ENCODE measurements around the gene USF2.

The USF2 gene

DNA sequence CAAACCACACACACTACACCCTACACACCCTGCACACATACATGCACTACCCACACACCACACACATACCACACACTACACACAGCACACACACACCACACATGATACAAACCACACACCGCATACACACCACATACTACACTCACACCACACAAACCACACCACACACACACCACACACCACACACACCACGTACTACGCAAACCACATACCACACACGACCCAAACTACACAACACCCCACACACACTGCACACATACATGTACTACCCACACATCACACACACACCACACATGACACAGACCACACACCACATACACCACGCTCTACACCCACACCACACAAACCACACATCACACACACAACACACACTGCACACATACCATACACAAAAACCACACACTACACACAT lies 29.8 kb downstream of the USF2 start:
- no peak for DNase-seq (ENCODE audit: low spot score)

DNA sequence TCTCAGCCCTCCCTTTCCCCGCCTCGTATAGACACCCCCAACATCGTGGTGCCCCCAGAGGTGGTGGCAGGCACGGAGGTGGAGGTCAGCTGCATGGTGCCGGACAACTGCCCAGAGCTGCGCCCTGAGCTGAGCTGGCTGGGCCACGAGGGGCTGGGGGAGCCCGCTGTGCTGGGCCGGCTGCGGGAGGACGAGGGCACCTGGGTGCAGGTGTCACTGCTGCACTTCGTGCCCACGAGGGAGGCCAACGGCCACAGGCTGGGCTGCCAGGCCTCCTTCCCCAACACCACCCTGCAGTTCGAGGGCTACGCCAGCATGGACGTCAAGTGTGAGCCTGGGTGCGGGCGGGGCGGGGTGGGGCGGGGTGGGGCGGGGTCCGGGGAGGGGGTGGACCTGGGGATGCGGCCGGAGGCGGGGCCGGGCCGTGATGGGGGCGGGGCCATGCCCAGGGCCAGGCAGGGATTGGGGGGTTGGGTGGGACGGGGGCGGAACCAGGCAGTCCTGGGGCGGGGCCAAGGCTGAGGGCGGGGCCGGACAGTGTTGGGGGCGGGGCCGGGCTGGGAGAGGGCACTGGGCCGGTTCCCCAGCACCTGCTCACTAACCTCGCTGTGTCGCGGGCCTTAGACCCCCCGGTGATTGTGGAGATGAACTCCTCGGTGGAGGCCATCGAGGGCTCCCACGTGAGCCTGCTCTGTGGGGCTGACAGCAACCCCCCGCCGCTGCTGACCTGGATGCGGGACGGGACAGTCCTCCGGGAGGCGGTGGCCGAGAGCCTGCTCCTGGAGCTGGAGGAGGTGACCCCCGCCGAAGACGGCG lies 31.0 kb downstream of the USF2 start:
- no peak for DNase-seq (ENCODE audit: low spot score)

DNA sequence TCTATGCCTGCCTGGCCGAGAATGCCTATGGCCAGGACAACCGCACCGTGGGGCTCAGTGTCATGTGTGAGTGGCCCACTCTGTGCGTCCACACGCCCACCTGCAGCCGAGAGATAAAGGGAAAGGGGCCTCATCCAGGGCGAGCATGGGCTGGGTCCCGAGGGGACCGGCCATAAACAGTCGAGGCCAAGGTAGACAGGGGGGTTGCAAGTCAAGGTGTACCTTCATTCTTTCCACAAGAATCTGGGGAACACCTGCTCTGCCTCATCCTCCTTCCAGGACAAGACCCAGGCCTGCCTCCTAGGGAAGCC lies 31.5 kb downstream of the USF2 start:
- DNase-seq (ENCODE audit: low spot score): no peak

GRCh38 chr19:35301961-35302360 lies 33.2 kb downstream of the USF2 start:
- DNase-seq (ENCODE audit: low spot score): no peak

GRCh38 chr19:35302446-35302845 lies 33.7 kb downstream of the USF2 start:
- no peak for DNase-seq (ENCODE audit: low spot score)

- no peak for DNase-seq (ENCODE audit: low spot score)
Measured at GRCh38 chr19:35303357-35303915, 34.7 kb downstream of the USF2 start.

- DNase-seq (ENCODE audit: low spot score): no peak
Measured at GRCh38 chr19:35304036-35304435, 35.3 kb downstream of the USF2 start.

GRCh38 chr19:35305181-35305580 lies 36.4 kb downstream of the USF2 start:
- no peak for DNase-seq (ENCODE audit: low spot score)

GRCh38 chr19:35306473-35307246 lies 37.9 kb downstream of the USF2 start:
- DNase-seq (ENCODE audit: low spot score): no peak

DNA sequence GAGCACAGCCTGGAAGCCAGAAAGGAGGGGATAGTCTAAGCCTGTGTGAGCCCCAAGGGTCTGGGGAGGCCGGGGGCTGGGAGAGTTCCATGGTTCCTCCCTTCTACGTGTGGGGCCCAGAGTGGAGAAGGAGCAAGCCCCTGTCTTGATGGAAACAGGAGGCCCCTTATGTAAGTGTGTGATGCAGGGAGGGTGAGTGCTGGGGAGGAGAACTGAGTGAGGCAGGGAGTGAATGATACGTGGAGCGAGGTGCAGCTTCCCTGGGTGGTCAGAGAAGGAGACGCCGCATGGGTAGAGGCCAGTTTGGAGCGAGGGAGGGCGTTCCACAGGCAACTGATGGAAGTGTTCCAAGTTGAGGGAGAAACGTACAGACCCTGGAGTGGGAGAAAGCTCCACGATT lies 39.2 kb downstream of the USF2 start:
- DNase-seq (ENCODE audit: low spot score): no peak

- no peak for DNase-seq (ENCODE audit: low spot score)
Measured at GRCh38 chr19:35308910-35309309, 40.1 kb downstream of the USF2 start.

GRCh38 chr19:35309481-35310279 lies 40.9 kb downstream of the USF2 start:
- no peak for DNase-seq (ENCODE audit: low spot score)

DNA sequence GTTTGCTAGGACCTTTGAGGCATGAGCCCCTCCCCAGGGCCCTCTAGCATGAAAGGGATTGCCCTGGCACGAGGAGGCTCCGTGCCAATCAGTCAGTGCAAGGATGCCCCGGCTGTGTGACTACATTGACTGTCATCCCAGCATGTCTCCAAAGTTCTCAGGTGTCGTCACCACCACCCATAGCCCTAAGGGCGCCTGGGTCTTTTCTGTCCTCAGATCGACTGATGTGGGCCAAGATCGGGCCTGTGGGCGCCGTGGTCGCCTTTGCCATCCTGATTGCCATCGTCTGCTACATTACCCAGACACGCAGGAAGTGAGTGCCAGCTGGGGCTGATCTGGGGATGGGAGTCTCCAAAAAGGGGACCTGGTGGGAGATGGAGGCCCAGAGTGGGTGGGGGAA lies 41.6 kb downstream of the USF2 start:
- DNase-seq (ENCODE audit: low spot score): no peak

DNA sequence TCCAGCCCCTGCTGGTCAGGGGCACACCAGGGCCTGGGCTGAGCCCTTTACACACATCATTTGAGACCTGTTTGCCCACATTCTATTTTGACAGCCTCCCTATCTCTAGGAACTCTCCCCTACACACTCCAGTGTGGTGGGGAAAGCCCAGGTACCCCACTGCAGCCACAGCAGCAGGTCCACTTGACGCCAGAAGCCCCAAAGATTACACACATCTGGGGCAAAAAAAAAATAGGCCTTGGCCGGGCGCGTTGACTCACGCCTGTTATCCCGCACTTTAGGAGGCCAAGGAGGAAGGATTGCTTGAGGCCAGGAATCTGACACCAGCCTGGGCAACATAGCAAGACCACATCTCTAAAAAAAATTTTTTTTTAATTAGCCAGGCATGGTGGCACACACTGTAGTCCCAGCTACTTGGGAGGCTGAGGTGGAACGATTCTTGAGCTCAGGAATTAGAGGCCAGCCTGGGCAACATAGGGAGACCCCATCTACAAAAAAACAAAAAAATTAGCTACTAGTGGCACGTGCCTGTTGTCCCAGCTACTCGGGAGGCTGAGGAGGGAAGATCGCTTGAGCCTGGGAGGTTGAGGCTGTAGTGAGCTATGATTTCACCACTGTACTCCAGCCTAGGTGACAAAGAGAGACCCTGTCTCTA lies 42.2 kb downstream of the USF2 start:
- no peak for DNase-seq (ENCODE audit: low spot score)

GRCh38 chr19:35311901-35312665 lies 43.3 kb downstream of the USF2 start:
- DNase-seq (ENCODE audit: low spot score): no peak

DNA sequence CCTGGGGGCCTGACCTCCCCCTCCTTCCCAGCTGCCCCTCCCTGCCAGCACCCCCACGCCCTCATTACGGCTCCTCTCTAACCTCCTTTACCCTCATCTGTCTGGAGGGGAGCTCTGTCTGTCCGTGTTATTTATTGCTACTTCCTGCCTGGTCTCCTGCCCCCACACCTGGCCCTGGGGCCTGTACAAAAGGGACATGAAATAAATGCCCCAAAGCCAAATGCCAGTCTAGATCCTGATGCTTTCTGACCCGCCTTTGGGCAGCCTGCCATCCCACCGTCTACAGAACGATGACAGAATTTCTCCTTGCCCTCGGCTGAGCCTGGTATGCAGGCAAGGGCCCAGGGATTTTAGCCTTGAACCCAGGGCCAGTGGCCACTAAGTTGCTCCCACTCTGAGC lies 44.8 kb downstream of the USF2 start:
- no peak for DNase-seq (ENCODE audit: low spot score)

DNA sequence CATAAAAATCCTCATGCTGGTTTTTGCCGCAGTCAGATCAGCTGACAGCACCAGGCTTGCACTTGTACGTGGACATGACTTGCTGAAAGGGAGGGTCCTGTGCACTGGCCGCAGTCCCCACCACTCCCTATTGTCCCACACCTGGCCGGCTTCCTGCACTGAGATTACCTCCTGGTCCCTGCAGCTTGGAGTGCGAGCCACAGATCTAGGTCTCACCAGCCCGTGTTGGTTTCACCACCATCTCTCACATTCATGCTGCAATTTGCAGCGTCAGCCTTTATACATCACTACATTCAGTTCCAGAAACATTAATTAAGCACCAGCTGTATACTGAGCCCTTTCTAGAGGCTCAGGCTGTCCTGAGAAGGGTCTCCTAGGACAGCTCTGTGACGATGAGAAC lies 45.3 kb downstream of the USF2 start:
- no peak for DNase-seq (ENCODE audit: low spot score)

DNA sequence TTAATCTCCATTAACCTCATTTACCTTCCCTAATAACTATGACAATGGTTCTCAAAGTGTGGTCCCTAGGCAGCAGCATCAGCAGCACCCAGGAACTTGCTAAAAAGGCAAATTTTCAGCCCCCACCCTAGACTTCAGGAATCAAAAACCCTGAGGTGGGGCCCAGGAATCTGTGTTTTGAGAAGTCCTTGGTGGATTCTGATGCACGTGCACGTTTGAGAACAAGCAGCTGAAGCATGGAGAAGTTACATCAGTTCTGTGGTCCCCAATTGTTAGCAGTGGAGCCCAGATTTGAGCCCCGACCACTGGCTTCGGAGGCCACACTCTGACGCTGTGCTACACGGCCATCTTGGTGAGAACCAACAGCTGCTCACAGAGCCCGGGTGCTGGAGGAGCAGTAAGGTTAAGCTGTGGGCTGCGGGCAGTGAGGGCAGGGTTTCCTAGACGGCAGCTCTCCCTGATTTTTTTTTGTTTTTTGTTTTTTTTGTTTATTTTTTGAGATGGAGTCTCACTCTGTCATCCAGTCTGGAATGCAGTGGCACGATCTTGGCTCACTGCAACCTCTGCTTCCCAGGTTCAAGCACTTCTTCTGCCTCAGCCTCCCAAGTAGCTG lies 46.2 kb downstream of the USF2 start:
- DNase-seq (ENCODE audit: low spot score): no peak

- DNase-seq (ENCODE audit: low spot score): no peak
Measured at GRCh38 chr19:35315883-35316282, 47.1 kb downstream of the USF2 start.

- no peak for DNase-seq (ENCODE audit: low spot score)
Measured at GRCh38 chr19:35316560-35316959, 47.8 kb downstream of the USF2 start.
